Endothelial cell of umbilical vein (primary cell): ENCODE measurements around the gene AGFG2. TPM values are rescaled to one million over a fixed set of nuclear protein-coding genes. Genes with fewer than 3 reads are reported as not detected.
"Not testable (repeated sequence)": the region's sequence is repeated elsewhere in the genome, so short reads cannot be mapped to it uniquely, and the experiment has no call there.

ENCODE experiments used
- BruUV-seq: library from RNA; stranded (reverse); fragments of 400-500 nt; replicated peaks from 2 replicates; lab custom pipeline; 2021; lab: Mats Ljungman, UMichigan
- CTCF ChIA-PET: fragments of 300-600, 350-600 bp; sonication (Branson Sonifier 250); formaldehyde crosslinking; loops from one replicate; lab custom pipeline; 2021; ENCODE audit warnings: antibody characterized with exemption, inconsistent platforms; lab: Charles Lee
- POLR2A ChIA-PET: fragments of 300-600, 350-600 bp; sonication (Branson Sonifier 250); formaldehyde crosslinking; loops from one replicate; lab custom pipeline; 2021; ENCODE audit warnings: antibody characterized with exemption, inconsistent platforms; lab: Charles Lee
- DNase-seq: peaks from one replicate; pipeline ENCODE4 v3.0.0-alpha.2; 2011; ENCODE audit warnings: low read depth, low spot score
- FAIRE-seq: peaks from 2 replicates; lab custom pipeline; 2011; peaks lifted over from hg19 to GRCh38; lab: Jason Lieb, UNC
- H2AFZ ChIP-seq: 2 replicates; pipeline ENCODE4 v1.6.0; 2012; ENCODE audit warnings: low read depth, low read length, control low read depth, inconsistent platforms
- H3K27ac ChIP-seq: 2 replicates; pipeline ENCODE4 v1.5.1; 2011; ENCODE audit warnings: low read depth, mild to moderate bottlenecking, control low read depth, low read length, moderate library complexity; ENCODE audit not compliant: insufficient read depth
- H3K27me3 ChIP-seq, 2 experiments: 2 replicates each; pipeline versions ENCODE4 v1.6.0 to v1.6.1; 2011; ENCODE audit warnings: low read length in 2 of 2, mixed read lengths in 1 of 2; ENCODE audit not compliant: control insufficient read depth in 2 of 2, insufficient read depth in 2 of 2
- H3K36me3 ChIP-seq, 2 experiments: 2 replicates in 1 of 2; 3 replicates in 1 of 2; pipeline ENCODE4 v1.5.1; 2011; ENCODE audit warnings: low read length in 2 of 2, mild to moderate bottlenecking in 1 of 2, moderate library complexity in 1 of 2; ENCODE audit not compliant: control insufficient read depth in 2 of 2, insufficient read depth in 2 of 2; ENCODE audit errors: extremely low read depth in 1 of 2
- H3K4me1 ChIP-seq: 3 replicates; pipeline ENCODE4 v1.5.1; 2011; ENCODE audit warnings: mild to moderate bottlenecking, low read length; ENCODE audit not compliant: control insufficient read depth, insufficient read depth; ENCODE audit errors: extremely low read depth
- H3K4me2 ChIP-seq: 2 replicates; pipeline ENCODE4 v1.6.1; 2011; ENCODE audit warnings: low read length, control low read depth, mixed read lengths; ENCODE audit not compliant: insufficient read depth
- H3K4me3 ChIP-seq, 3 experiments: fragments of 200-600 bp in 1 of 3; sonication (generic), shearing (Covaris generic) in 1 of 3; replicated peaks in 1 of 3; 2 replicates each; pipeline ENCODE4 v1.5.1; 2011 to 2016; ENCODE audit warnings: control low read depth in 3 of 3, low read length in 3 of 3, mild to moderate bottlenecking in 2 of 3, inconsistent platforms in 1 of 3, low read depth in 1 of 3, moderate library complexity in 1 of 3; ENCODE audit not compliant: insufficient read depth in 1 of 3
- H3K79me2 ChIP-seq: 2 replicates; pipeline ENCODE4 v1.6.0; 2012; ENCODE audit warnings: low read length, inconsistent platforms; ENCODE audit not compliant: control insufficient read depth, insufficient read depth
- H3K9ac ChIP-seq: replicated peaks from 2 replicates; pipeline ENCODE3; 2011; ENCODE audit warnings: low read length, control low read depth; ENCODE audit not compliant: insufficient read depth; ENCODE audit errors: extremely low read depth
- H3K9me1 ChIP-seq: replicated peaks from 3 replicates; pipeline ENCODE4 v1.6.0; 2011; ENCODE audit warnings: mild to moderate bottlenecking, low read length; ENCODE audit not compliant: control insufficient read depth, insufficient read depth; ENCODE audit errors: extremely low read depth
- H3K9me3 ChIP-seq: replicated peaks from 2 replicates; pipeline ENCODE4 v1.5.1; 2012; ENCODE audit warnings: low read length, inconsistent platforms; ENCODE audit not compliant: control insufficient read depth, insufficient read depth
- H4K20me1 ChIP-seq: replicated peaks from 2 replicates; pipeline ENCODE3; 2011; ENCODE audit warnings: mild to moderate bottlenecking, low read length; ENCODE audit not compliant: control insufficient read depth, insufficient read depth; ENCODE audit errors: extremely low read depth
- CTCF ChIP-seq, 2 donors: IDR thresholded peaks; 1 replicate in 1 of 2; 2 replicates in 1 of 2; pipeline ENCODE4 v1.5.1; 2011; ENCODE audit warnings: low read length in 2 of 2, mild to moderate bottlenecking in 2 of 2, moderate library complexity in 2 of 2, control low read depth in 1 of 2, inconsistent platforms in 1 of 2, low read depth in 1 of 2; ENCODE audit not compliant: insufficient read depth in 1 of 2; ENCODE audit errors: extremely low read depth in 1 of 2
- EZH2 ChIP-seq: IDR thresholded peaks from 2 replicates; pipeline ENCODE4 v1.6.1; 2012; ENCODE audit warnings: borderline replicate concordance, low read depth, mild to moderate bottlenecking, moderate library complexity, low read length, inconsistent platforms; ENCODE audit not compliant: severe bottlenecking
- FOS ChIP-seq: IDR thresholded peaks from 2 replicates; pipeline ENCODE4 v1.6.1; 2011; ENCODE audit warnings: mild to moderate bottlenecking, low read length, moderate library complexity, borderline replicate concordance; ENCODE audit not compliant: insufficient read depth
- GATA2 ChIP-seq: IDR thresholded peaks from 2 replicates; pipeline ENCODE4 v1.7.0; 2011; ENCODE audit warnings: low read depth, mild to moderate bottlenecking, moderate library complexity, mixed read lengths, low read length; ENCODE audit not compliant: insufficient read length, insufficient read depth
- JUN ChIP-seq: IDR thresholded peaks from 2 replicates; pipeline ENCODE4 v1.6.1; 2011; ENCODE audit warnings: borderline replicate concordance, low read depth; ENCODE audit not compliant: insufficient read length, insufficient read depth
- MAX ChIP-seq: IDR thresholded peaks from 2 replicates; pipeline ENCODE4 v1.6.1; 2011; ENCODE audit not compliant: insufficient read depth, insufficient read length
- MYC ChIP-seq: IDR thresholded peaks from one replicate; pipeline ENCODE4 v1.6.1; 2011; ENCODE audit warnings: mild to moderate bottlenecking, low read depth, low read length
- POLR2A ChIP-seq: IDR thresholded peaks from 2 replicates; pipeline ENCODE4 v1.6.1; 2012; ENCODE audit warnings: low read depth, mild to moderate bottlenecking, control low read depth, low read length
- POLR2AphosphoS5 ChIP-seq: IDR thresholded peaks from 2 replicates; pipeline ENCODE4 v1.6.1; 2012; ENCODE audit warnings: low read depth, mild to moderate bottlenecking, control low read depth, low read length, moderate library complexity; ENCODE audit not compliant: insufficient read depth
- dilution Hi-C: fragments of 300-500 bp; cut with MboI; formaldehyde crosslinking; loops from one replicate; pipeline ENCODE4 v1.15.0; 2019; ENCODE audit warnings: low sequenced_read_pairs; ENCODE audit not compliant: extremely low pct_ligation_motif_present
- intact Hi-C: fragments of 100-400 bp; cut with micrococcal nuclease; formaldehyde crosslinking; loops from one replicate; pipeline ENCODE4 v1.10.0; 2022
- polyA plus RNA-seq, 4 experiments: library from polyadenylated mRNA; depleted of rRNA in 3 of 4; stranded (reverse) in 3 of 4; unstranded in 1 of 4; fragments of >200 nt; gene quantifications; 2 replicates each; pipeline versions ENCODE4 v1.2.1 to v1.2.3, GENCODE V29; 2011 to 2012; ENCODE audit warnings: missing spikeins in 1 of 4
- total RNA-seq: library from RNA; stranded (reverse); gene quantifications from 2 replicates; pipeline ENCODE4 v1.2.3, GENCODE V29; 2021

The AGFG2 gene
- total and polyA plus RNA-seq, 2 donors (not counting 3 experiments of a cell fraction or from before 2014, with no cell fraction given), result 33.6 to 44.6 TPM

- TF ChIP-seq MAX, result no peak
- no peak for TF ChIP-seq GATA2
- TF ChIP-seq POLR2AphosphoS5, result no peak
- no peak for TF ChIP-seq MYC
- no peak for TF ChIP-seq EZH2
- TF ChIP-seq JUN, result no peak
- TF ChIP-seq CTCF (IDR thresholded peaks at IDR 0.05; ENCODE audit: extremely low read depth in 1 of 2, insufficient read depth in 1 of 2, low read depth in 1 of 2, low read length in 2 of 2), result no peak
- no peak for TF ChIP-seq POLR2A
- TF ChIP-seq FOS, result no peak
- H2AFZ ChIP-seq, result no peak overlapping the region
- CTCF ChIA-PET, result interaction anchor here (0.9 to 1.5 kb wide), 5 partner anchors 9 to 49 kb away, joined by 3 to 6 read pairs (median 4); partner anchors contain the start of gene NYAP1
- no peak for FAIRE-seq
- H3K27ac ChIP-seq, result no peak overlapping the region
- no TSS peak for BruUV-seq
- no peaks in the 10 kb centered on the region for H3K9me1 ChIP-seq
- no peak overlapping the region for H3K4me2 ChIP-seq
- no peaks in the 10 kb centered on the region for H3K27me3 ChIP-seq
- intact Hi-C loops, result no loop called here
- POLR2A ChIA-PET, result interaction anchor here (0.7 to 1.2 kb wide), 2 partner anchors 13 to 35 kb away, joined by 3 read pairs; no protein-coding TSS in a partner anchor
- no peak overlapping the region for H3K4me3 ChIP-seq
- no peaks in the 10 kb centered on the region for H3K4me1 ChIP-seq
- no peak overlapping the region for H3K9ac ChIP-seq
- H3K36me3 ChIP-seq, result no peaks in the 10 kb centered on the region
- H4K20me1 ChIP-seq, result no peaks in the 10 kb centered on the region
- H3K79me2 ChIP-seq, result no peaks in the 10 kb centered on the region
- dilution Hi-C loops, result no loop called here
- no peaks in the 10 kb centered on the region for H3K9me3 ChIP-seq
- DNase-seq, result no peak
These were observed 6.6 kb upstream of the AGFG2 start for GRCh38 chr7:100532165-100533022.

- CTCF ChIA-PET, result interaction anchor here (1.2 to 1.5 kb wide), 2 partner anchors 12 to 24 kb away, joined by 5 read pairs; no protein-coding TSS in a partner anchor
These were observed 3.0 kb upstream of the AGFG2 start for GRCh38 chr7:100535982-100536381.

More at GRCh38 chr7:100535982-100536381, 3.0 kb upstream of the AGFG2 start:
- H3K4me2 ChIP-seq, BruUV-seq, H3K9me1 ChIP-seq, H3K27me3 ChIP-seq, POLR2A ChIA-PET, intact Hi-C loops, dilution Hi-C loops, FAIRE-seq, H3K79me2 ChIP-seq, DNase-seq, H3K9me3 ChIP-seq, H2AFZ ChIP-seq, H3K9ac ChIP-seq, H3K27ac ChIP-seq, H4K20me1 ChIP-seq, H3K4me3 ChIP-seq, H3K36me3 ChIP-seq: not testable (repeated sequence)
- peaks cover 12% of the 10 kb centered on the region for H3K4me1 ChIP-seq
